H9 (cell line): ENCODE data around the gene BBS1. TPM values are rescaled to one million over a fixed set of nuclear protein-coding genes. Genes with fewer than 3 reads are reported as not detected.
A peak's percentile ranks its signal among the peaks of the same experiment; 100 is the strongest.

ENCODE experiments used
- DNase-seq: peaks from one replicate; pipeline ENCODE4 v3.0.0-alpha.2; 2017
- H2AFZ ChIP-seq: one replicate; pipeline ENCODE4 v1.6.1; 2013; ENCODE audit warnings: mild to moderate bottlenecking, low read length, control low read depth, moderate library complexity
- H2AK5ac ChIP-seq: 2 replicates; pipeline ENCODE4 v1.6.1; 2013; ENCODE audit warnings: low read length, control low read depth, mixed read lengths; ENCODE audit not compliant: insufficient read length
- H2BK120ac ChIP-seq: one replicate; pipeline ENCODE4 v1.6.1; 2013; ENCODE audit warnings: low read depth, mild to moderate bottlenecking, low read length, control low read depth, inconsistent platforms; ENCODE audit not compliant: poor library complexity, severe bottlenecking
- H2BK12ac ChIP-seq: 2 replicates; pipeline ENCODE4 v1.6.1; 2013; ENCODE audit warnings: low read length, control low read depth, mixed read lengths, low read depth; ENCODE audit not compliant: insufficient read length
- H2BK15ac ChIP-seq: 2 replicates; pipeline ENCODE4 v1.6.1; 2013; ENCODE audit warnings: low read depth, low read length, control low read depth
- H2BK20ac ChIP-seq: one replicate; pipeline ENCODE4 v1.6.1; 2013; ENCODE audit warnings: low read depth, mild to moderate bottlenecking, low read length, control low read depth, inconsistent platforms; ENCODE audit not compliant: poor library complexity, severe bottlenecking
- H2BK5ac ChIP-seq: 2 replicates; pipeline ENCODE4 v1.6.1; 2013; ENCODE audit warnings: low read length, control low read depth, mixed read lengths; ENCODE audit not compliant: insufficient read length
- H3K14ac ChIP-seq: 2 replicates; pipeline ENCODE4 v1.6.1; 2013; ENCODE audit warnings: low read length, control low read depth; ENCODE audit not compliant: insufficient read depth
- H3K18ac ChIP-seq: 2 replicates; pipeline ENCODE4 v1.6.1; 2013; ENCODE audit warnings: low read depth, mild to moderate bottlenecking, mixed read lengths, low read length, control low read depth; ENCODE audit not compliant: insufficient read length
- H3K23ac ChIP-seq: 2 replicates; pipeline ENCODE4 v1.6.1; 2013; ENCODE audit warnings: low read length, control low read depth, mixed read lengths, low read depth; ENCODE audit not compliant: insufficient read length
- H3K23me2 ChIP-seq: 2 replicates; pipeline ENCODE4 v1.6.1; 2013; ENCODE audit warnings: low read depth, mild to moderate bottlenecking, mixed read lengths, low read length, control low read depth; ENCODE audit not compliant: insufficient read length, poor library complexity, severe bottlenecking
- H3K27ac ChIP-seq: 2 replicates; pipeline ENCODE4 v1.5.1; 2013; ENCODE audit warnings: low read length, control low read depth, mixed read lengths, low read depth; ENCODE audit not compliant: insufficient read length
- H3K27me3 ChIP-seq: 2 replicates; pipeline ENCODE4 v1.6.1; 2013; ENCODE audit warnings: low read length, control low read depth, inconsistent platforms; ENCODE audit not compliant: insufficient read depth
- H3K4ac ChIP-seq: 2 replicates; pipeline ENCODE4 v1.6.1; 2013; ENCODE audit warnings: low read depth, mild to moderate bottlenecking, control low read depth, inconsistent platforms, low read length, moderate library complexity
- H3K4me1 ChIP-seq: 2 replicates; pipeline ENCODE4 v1.6.1; 2013; ENCODE audit warnings: low read length, control low read depth, inconsistent platforms; ENCODE audit not compliant: insufficient read depth
- H3K4me2 ChIP-seq: 2 replicates; pipeline ENCODE4 v1.6.1; 2013; ENCODE audit warnings: low read length, control low read depth, mixed read lengths; ENCODE audit not compliant: insufficient read length, insufficient read depth
- H3K56ac ChIP-seq: 2 replicates; pipeline ENCODE4 v1.6.1; 2013; ENCODE audit warnings: low read depth, mild to moderate bottlenecking, mixed read lengths, low read length, control low read depth; ENCODE audit not compliant: insufficient read length
- H3K79me1 ChIP-seq: 2 replicates; pipeline ENCODE4 v1.6.1; 2013; ENCODE audit warnings: low read depth, mild to moderate bottlenecking, moderate library complexity, low read length, control low read depth, inconsistent platforms; ENCODE audit not compliant: insufficient read depth, poor library complexity, severe bottlenecking
- H3K79me2 ChIP-seq: 2 replicates; pipeline ENCODE4 v1.6.1; 2013; ENCODE audit warnings: low read length, control low read depth, inconsistent platforms; ENCODE audit not compliant: insufficient read depth
- H3K9ac ChIP-seq: 2 replicates; pipeline ENCODE4 v1.6.1; 2013; ENCODE audit warnings: low read length, control low read depth, mixed read lengths; ENCODE audit not compliant: insufficient read length; ENCODE audit errors: extremely low read depth
- H3K9me3 ChIP-seq: one replicate; pipeline ENCODE4 v1.6.1; 2013; ENCODE audit warnings: low read depth, low read length, inconsistent platforms; ENCODE audit not compliant: control insufficient read depth
- H3T11ph ChIP-seq: one replicate; pipeline ENCODE4 v1.6.1; 2013; ENCODE audit warnings: mild to moderate bottlenecking, low read length, control low read depth, inconsistent platforms
- H4K20me1 ChIP-seq: one replicate; pipeline ENCODE4 v1.6.1; 2013; ENCODE audit not compliant: control insufficient read depth, insufficient read length, insufficient read depth
- H4K5ac ChIP-seq: 2 replicates; pipeline ENCODE4 v1.6.1; 2013; ENCODE audit warnings: low read depth, mild to moderate bottlenecking, mixed read lengths, low read length, control low read depth; ENCODE audit not compliant: insufficient read length
- H4K8ac ChIP-seq: replicated peaks from 2 replicates; pipeline ENCODE4 v1.6.1; 2013; ENCODE audit warnings: low read length, control low read depth, mixed read lengths, low read depth; ENCODE audit not compliant: insufficient read length
- H4K91ac ChIP-seq: 2 replicates; pipeline ENCODE4 v1.6.1; 2013; ENCODE audit warnings: low read depth, mild to moderate bottlenecking, moderate library complexity, mixed read lengths, low read length, control low read depth; ENCODE audit not compliant: insufficient read length
- H3K27ac Mint-ChIP-seq, 3 experiments: 2 replicates in 2 of 3; 3 replicates in 1 of 3; pipeline ENCODE4 v1.8.0; 2020 to 2021; ENCODE audit warnings: mixed read lengths in 3 of 3, mild to moderate bottlenecking in 1 of 3, moderate library complexity in 1 of 3
- H3K27me3 Mint-ChIP-seq: 2 replicates; pipeline ENCODE4 v1.8.0; 2021; ENCODE audit warnings: low read depth, mild to moderate bottlenecking, moderate library complexity, mixed read lengths
- H3K36me3 Mint-ChIP-seq, 3 experiments: 2 replicates in 2 of 3; 3 replicates in 1 of 3; pipeline ENCODE4 v1.8.0; 2020 to 2021; ENCODE audit warnings: low read depth in 3 of 3, mixed read lengths in 3 of 3; ENCODE audit not compliant: insufficient read depth in 1 of 3
- H3K4me1 Mint-ChIP-seq, 2 experiments: 2 replicates each; pipeline ENCODE4 v1.8.0; 2020; ENCODE audit warnings: mixed read lengths in 2 of 2
- H3K4me3 Mint-ChIP-seq, 2 experiments: 2 replicates in 1 of 2; 3 replicates in 1 of 2; pipeline ENCODE4 v1.8.0; 2020 to 2021; ENCODE audit warnings: mild to moderate bottlenecking in 2 of 2, mixed read lengths in 2 of 2, moderate library complexity in 1 of 2
- H3K9me3 Mint-ChIP-seq, 2 experiments: 2 replicates in 1 of 2; 3 replicates in 1 of 2; pipeline ENCODE4 v1.8.0; 2020; ENCODE audit warnings: mild to moderate bottlenecking in 2 of 2, mixed read lengths in 2 of 2, moderate library complexity in 1 of 2
- CTCF ChIP-seq: fragments of 200-600 bp; sonication (generic); conservative IDR thresholded peaks from 3 replicates; pipeline ENCODE4 v1.8.0; 2021; ENCODE audit warnings: antibody characterized with exemption, mild to moderate bottlenecking
- WGBS: extraction: QIAGEN DNeasy Blood & Tissue Kit; methylation state at CpG from one replicate; pipeline ENCODE4 v1.1.7; 2013; ENCODE audit warnings: missing lambda C conversion rate, low lambda C conversion rate, mixed read lengths; ENCODE audit not compliant: insufficient read length; ENCODE audit errors: extremely low coverage; 5-methylcytosine and 5-hydroxymethylcytosine counted together
- total RNA-seq: library from RNA; stranded (reverse); gene quantifications from 2 replicates; pipeline ENCODE4 v1.2.1, GENCODE V29; 2021

Gene BBS1
- total RNA-seq, 1 experiment from 2014 or later, result 27.2 TPM

GRCh38 chr11:66491315-66491935, 19.0 kb upstream of the BBS1 start:
- WGBS, result no CpG with 5 or more reads among the region's 20 CpGs
- TF ChIP-seq CTCF, result peak; percentile 77
- Histone ChIP-seq H3K56ac (no peak overlapping the region), H3K23me2 (no peaks in the 10 kb centered on the region), H3K27me3 (no peaks in the 10 kb centered on the region), H3K4ac (no peak overlapping the region), H3K9ac (no peak overlapping the region), H2AFZ (no peak overlapping the region), H3K79me2 (no peaks in the 10 kb centered on the region), H3T11ph (no peak overlapping the region), H2AK5ac (no peak overlapping the region), H2BK5ac (no peak overlapping the region), H2BK12ac (no peak overlapping the region), H3K23ac (no peak overlapping the region), H4K20me1 (no peaks in the 10 kb centered on the region), H3K4me2 (no peak overlapping the region), H3K9me3 (no peaks in the 10 kb centered on the region), H2BK15ac (no peak overlapping the region), H2BK120ac (no peak overlapping the region), H3K18ac (no peak overlapping the region), H4K91ac (no peak overlapping the region), H4K5ac (no peak overlapping the region), H3K14ac (no peak overlapping the region), H4K8ac (no peak overlapping the region), H3K27ac (no peak overlapping the region), H3K79me1 (no peaks in the 10 kb centered on the region), H3K4me1 (no peaks in the 10 kb centered on the region), H2BK20ac (no peak overlapping the region)
- no peaks in the 10 kb centered on the region for H3K9me3 Mint-ChIP-seq
- DNase-seq, result peak; percentile 74
- peak overlapping the region in 2 of 3 experiments; percentile 44 to 49; a peak in 2 of 7 replicates for H3K27ac Mint-ChIP-seq
- H3K4me1 Mint-ChIP-seq, result peaks cover 8 to 11% of the 10 kb centered on the region in 2 experiments
- H3K27me3 Mint-ChIP-seq, result no peaks in the 10 kb centered on the region
- no peak overlapping the region; a peak in 1 of 5 replicates for H3K4me3 Mint-ChIP-seq
- peaks cover 8 to 65% (median 36%) of the 10 kb centered on the region in 3 experiments; a peak in 6 of 7 replicates for H3K36me3 Mint-ChIP-seq
